Fibroblast of skin of back (primary cell): ENCODE data around the gene KCNMA1.
"Not testable (repeated sequence)": the region's sequence is repeated elsewhere in the genome, so short reads cannot be mapped to it uniquely, and the experiment has no call there.

Source experiments
- DNase-seq: peaks from one replicate; pipeline ENCODE4 v3.0.0-alpha.2; 2013

KCNMA1 gene

GRCh38 chr10:77358656-77359055 is 279.0 kb downstream of the KCNMA1 start:
- no peak for DNase-seq

GRCh38 chr10:77357611-77358310 is 279.8 kb downstream of the KCNMA1 start:
- peak; percentile 82 for DNase-seq

- peak; percentile 13 for DNase-seq
Observed at GRCh38 chr10:77357185-77357584, 280.4 kb downstream of the KCNMA1 start.

GRCh38 chr10:77355844-77356243 is 281.8 kb downstream of the KCNMA1 start:
- DNase-seq: peak; percentile 90

GRCh38 chr10:77351386-77351785 is 286.2 kb downstream of the KCNMA1 start:
- peak; percentile 85 for DNase-seq

- peak; percentile 100 for DNase-seq
Observed at GRCh38 chr10:77350711-77351119, 286.9 kb downstream of the KCNMA1 start.

- no peak for DNase-seq
Observed at GRCh38 chr10:77350134-77350533, 287.5 kb downstream of the KCNMA1 start.

GRCh38 chr10:77349226-77349625 is 288.4 kb downstream of the KCNMA1 start:
- DNase-seq: no peak

GRCh38 chr10:77348751-77349150 is 288.9 kb downstream of the KCNMA1 start:
- peak; percentile 15 for DNase-seq

GRCh38 chr10:77348082-77348481 is 289.5 kb downstream of the KCNMA1 start:
- peak; percentile 32 for DNase-seq

GRCh38 chr10:77347052-77347451 is 290.6 kb downstream of the KCNMA1 start:
- DNase-seq: no peak

- no peak for DNase-seq
Observed at GRCh38 chr10:77341055-77341454, 296.6 kb downstream of the KCNMA1 start.

- DNase-seq: not testable (repeated sequence)
Observed at GRCh38 chr10:77339872-77340271, 297.7 kb downstream of the KCNMA1 start.

GRCh38 chr10:77339166-77339565 is 298.4 kb downstream of the KCNMA1 start:
- no peak for DNase-seq

GRCh38 chr10:77338143-77338542 is 299.5 kb downstream of the KCNMA1 start:
- no peak for DNase-seq

GRCh38 chr10:77334501-77334900 is 303.1 kb downstream of the KCNMA1 start:
- DNase-seq: no peak

- no peak for DNase-seq
Observed at GRCh38 chr10:77333610-77334340, 303.8 kb downstream of the KCNMA1 start.

- no peak for DNase-seq
Observed at GRCh38 chr10:77332256-77332655, 305.4 kb downstream of the KCNMA1 start.

GRCh38 chr10:77328272-77328816 is 309.3 kb downstream of the KCNMA1 start:
- DNase-seq: peak; percentile 48

- DNase-seq: no peak
Observed at GRCh38 chr10:77325233-77325537, 312.4 kb downstream of the KCNMA1 start.

GRCh38 chr10:77321838-77322237 is 315.8 kb downstream of the KCNMA1 start:
- DNase-seq: peak; percentile 64

GRCh38 chr10:77320971-77321471 is 316.6 kb downstream of the KCNMA1 start:
- DNase-seq: peak; percentile 99

- peak; percentile 38 for DNase-seq
Observed at GRCh38 chr10:77319557-77319956, 318.1 kb downstream of the KCNMA1 start.

- no peak for DNase-seq
Observed at GRCh38 chr10:77318739-77319138, 318.9 kb downstream of the KCNMA1 start.
